GM18502 (cell line): ENCODE data around the gene CHAF1B.

Experiments
- ATAC-seq: cut with Tn5 transposase; IDR thresholded peaks from one replicate; pipeline ENCODE4 v1.9.1; 2021; ENCODE audit warnings: mild to moderate bottlenecking; ENCODE audit not compliant: unreplicated experiment, poor library complexity

CHAF1B gene

GRCh38 chr21:36459098-36459497 lies 73.9 kb downstream of the CHAF1B start:
- ATAC-seq, result no peak

GRCh38 chr21:36460866-36461265 lies 75.7 kb downstream of the CHAF1B start:
- no peak for ATAC-seq

GRCh38 chr21:36461277-36461917 lies 76.2 kb downstream of the CHAF1B start:
- no peak for ATAC-seq

- no peak for ATAC-seq
Observed at GRCh38 chr21:36461918-36462486, 76.8 kb downstream of the CHAF1B start.

- no peak for ATAC-seq
Observed at GRCh38 chr21:36463204-36463603, 78.0 kb downstream of the CHAF1B start.

GRCh38 chr21:36463991-36464390 lies 78.8 kb downstream of the CHAF1B start:
- no peak for ATAC-seq

- ATAC-seq, result no peak
Observed at GRCh38 chr21:36464590-36464989, 79.4 kb downstream of the CHAF1B start.

- no peak for ATAC-seq
Observed at GRCh38 chr21:36465478-36465877, 80.3 kb downstream of the CHAF1B start.

GRCh38 chr21:36466061-36466511 lies 80.9 kb downstream of the CHAF1B start:
- ATAC-seq, result no peak
